Lung (tissue), 12 donors: ENCODE data around the gene RRP8. TPM values are rescaled to one million over a fixed set of nuclear protein-coding genes. Genes with fewer than 3 reads are reported as not detected.

Experiments
- ATAC-seq: fragments of 200-7000 bp; cut with Tn5 transposase; one replicate; pipeline ENCODE4 v1.9.1; 2020; ENCODE audit warnings: moderate number of reproducible peaks; ENCODE audit not compliant: insufficient read depth, low FRiP score
- DNase-seq, 3 donors: peaks; one replicate each; pipeline ENCODE4 v3.0.0-alpha.2; 2013 to 2017
- H3K27ac ChIP-seq, 2 donors: one replicate each; pipeline ENCODE4 v1.5.1; 2013; ENCODE audit warnings: mild to moderate bottlenecking in 2 of 2, moderate library complexity in 2 of 2, control low read depth in 1 of 2, inconsistent platforms in 1 of 2, low read depth in 1 of 2, low read length in 1 of 2
- H3K27me3 ChIP-seq, 3 donors: one replicate each; pipeline ENCODE4 v1.5.1; 2013; ENCODE audit warnings: low read length in 2 of 3; ENCODE audit not compliant: control insufficient read depth in 3 of 3, insufficient read depth in 3 of 3
- H3K36me3 ChIP-seq, 4 donors: one replicate each; pipeline ENCODE4 v1.5.1; 2013; ENCODE audit warnings: low read length in 4 of 4, mild to moderate bottlenecking in 1 of 4, moderate library complexity in 1 of 4; ENCODE audit not compliant: control insufficient read depth in 4 of 4, insufficient read depth in 4 of 4
- H3K4me1 ChIP-seq, 5 donors: one replicate each; pipeline ENCODE4 v1.5.1; 2013; ENCODE audit warnings: low read length in 5 of 5, mild to moderate bottlenecking in 2 of 5, moderate library complexity in 1 of 5; ENCODE audit not compliant: control insufficient read depth in 5 of 5, insufficient read depth in 5 of 5
- H3K4me3 ChIP-seq: one replicate; pipeline ENCODE4 v1.5.1; 2013; ENCODE audit warnings: mild to moderate bottlenecking, control low read depth, moderate library complexity
- H3K9ac ChIP-seq, 2 donors: one replicate each; pipeline ENCODE4 v1.5.1; 2013; ENCODE audit warnings: low read length in 2 of 2, control low read depth in 1 of 2; ENCODE audit not compliant: insufficient read depth in 1 of 2
- H3K9me3 ChIP-seq, 4 donors: one replicate each; pipeline ENCODE4 v1.5.1; 2013; ENCODE audit warnings: low read length in 3 of 4, mild to moderate bottlenecking in 1 of 4, moderate library complexity in 1 of 4; ENCODE audit not compliant: control insufficient read depth in 4 of 4, insufficient read depth in 3 of 4
- CTCF ChIP-seq: IDR thresholded peaks from 2 replicates; pipeline ENCODE4 v1.5.1; 2012; ENCODE audit warnings: mild to moderate bottlenecking; ENCODE audit errors: control extremely low read depth, extremely low read depth
- WGBS, 2 donors: extraction: QIAGEN DNeasy Blood & Tissue Kit; methylation state at CpG; one replicate each; pipeline ENCODE4 v1.1.7; 2013; 5-methylcytosine and 5-hydroxymethylcytosine counted together
- polyA plus RNA-seq, 2 donors: library from polyadenylated mRNA; stranded (reverse); fragments of 200-250 nt; gene quantifications; one replicate each; pipeline ENCODE4 v1.2.1, GENCODE V29; 2013
- total RNA-seq, 2 donors: library from RNA; depleted of rRNA in 1 of 2; stranded (reverse); fragments of >200 nt in 1 of 2; gene quantifications; one replicate each; pipeline ENCODE4 v1.2.1, GENCODE V29; 2014 to 2021
- donor health status: control.
- donor health status: control.
- donor health status: Bipolar disorder and iron deficiency.
- donor health status: healthy.
- donor health status: DM: yes; HTN: yes; CAD: no.

RRP8 gene
- total and polyA plus RNA-seq, 4 donors: 15.0 to 19.1 (median 16.8) TPM

GRCh38 chr11:6632116-6633073 lies 29.0 kb upstream of the RRP8 start:
- Histone ChIP-seq H3K36me3 (peaks cover 0 to 45% (median 19%) of the 10 kb centered on the region in 4 donors), H3K9ac (no peak overlapping the region), H3K9me3 (peaks cover 0 to 2% (median 0%) of the 10 kb centered on the region in 4 donors), H3K4me1 (peaks cover 0 to 23% (median 10%) of the 10 kb centered on the region in 5 donors), H3K4me3 (no peak overlapping the region), H3K27ac (no peak overlapping the region), H3K27me3 (no peaks in the 10 kb centered on the region)
- TF ChIP-seq CTCF: no peak
- DNase-seq: no peak
- ATAC-seq: no peak
- 93% methylated on average over 29 of the region's 29 CpGs for WGBS, 2 donors

GRCh38 chr11:6631361-6631890 lies 28.0 kb upstream of the RRP8 start:
- no peak for TF ChIP-seq CTCF
- no peak for ATAC-seq
- Histone ChIP-seq H3K4me1 (peaks cover 0 to 16% (median 10%) of the 10 kb centered on the region in 5 donors), H3K9me3 (peaks cover 0 to 2% (median 0%) of the 10 kb centered on the region in 4 donors), H3K36me3 (peaks cover 0 to 54% (median 27%) of the 10 kb centered on the region in 4 donors), H3K9ac (no peak overlapping the region), H3K4me3 (no peak overlapping the region), H3K27ac (no peak overlapping the region), H3K27me3 (no peaks in the 10 kb centered on the region)
- DNase-seq: no peak
- 84 to 94% methylated on average over 11 of the region's 11 CpGs for WGBS, 2 donors

GRCh38 chr11:6630632-6631291 lies 27.3 kb upstream of the RRP8 start:
- peaks cover 0 to 2% (median 0%) of the 10 kb centered on the region in 4 donors for H3K9me3 ChIP-seq
- ATAC-seq: no peak
- peaks cover 0 to 10% (median 8%) of the 10 kb centered on the region in 5 donors for H3K4me1 ChIP-seq
- TF ChIP-seq CTCF: no peak
- WGBS, 2 donors: 73 to 85% methylated on average over 27 to 28 of the region's 28 CpGs
- H3K9ac ChIP-seq: no peak overlapping the region
- peaks cover 0 to 61% (median 32%) of the 10 kb centered on the region in 4 donors for H3K36me3 ChIP-seq
- no peak for DNase-seq
- no peak overlapping the region for H3K27ac ChIP-seq
- no peak overlapping the region for H3K4me3 ChIP-seq
- no peaks in the 10 kb centered on the region for H3K27me3 ChIP-seq
